HG02610 (cell line): ENCODE results near the gene SENP8.
"Not testable (repeated sequence)": the region's sequence is repeated elsewhere in the genome, so short reads cannot be mapped to it uniquely, and the experiment has no call there.

Source experiments
- ATAC-seq: cut with Tn5 transposase; IDR thresholded peaks from one replicate; pipeline ENCODE4 v1.9.1; 2021; ENCODE audit warnings: mild to moderate bottlenecking, moderate library complexity; ENCODE audit not compliant: unreplicated experiment

SENP8 gene

DNA sequence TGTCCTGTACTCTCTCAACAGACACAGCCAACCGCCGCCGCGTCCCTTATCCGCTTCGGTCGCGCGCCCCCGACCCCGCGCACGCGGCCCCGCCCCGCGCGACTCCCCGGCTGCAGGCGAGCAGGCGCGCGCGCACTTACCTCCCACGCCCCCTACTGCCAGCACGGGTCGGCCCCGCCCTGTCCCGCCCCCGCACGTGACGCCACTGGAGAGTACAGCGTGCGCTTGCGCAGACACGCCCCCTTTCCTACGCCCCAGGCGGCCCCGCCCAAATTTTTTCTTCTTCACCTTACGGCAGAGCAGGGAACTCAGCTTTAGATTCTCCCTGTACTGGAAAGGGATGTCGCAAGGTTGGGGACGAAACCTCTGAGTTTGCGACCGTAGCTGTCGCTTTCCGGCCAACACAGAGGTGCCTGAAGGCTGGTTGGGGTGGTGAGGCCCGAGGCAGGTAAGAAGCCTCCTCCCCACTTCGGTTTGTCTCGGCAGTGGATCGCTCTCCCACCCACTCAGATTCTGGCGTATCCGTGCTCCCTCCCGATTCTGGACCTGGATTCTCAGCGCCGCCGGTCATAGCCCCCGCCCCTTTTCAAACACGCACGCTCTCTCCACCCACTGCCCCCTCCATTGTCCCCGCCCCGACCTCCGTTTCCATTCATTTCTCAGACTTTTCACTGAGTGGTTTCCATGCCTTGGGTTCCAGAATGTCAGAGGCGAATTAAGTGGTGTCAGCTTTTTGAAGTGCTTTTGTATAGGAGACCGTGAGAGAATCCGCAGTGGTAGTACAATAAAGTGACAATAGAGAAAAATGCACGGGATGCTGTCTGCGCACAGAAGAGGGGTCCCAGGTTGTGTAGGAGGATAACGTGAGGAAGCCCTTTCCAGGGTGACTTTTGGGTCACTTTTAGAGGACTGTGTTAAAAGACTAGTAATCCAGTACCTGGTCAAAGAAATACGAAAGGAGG is at the start of gene SENP8, which contains the start of gene MYO9A:
Gene SENP8 (plus strand): TSS at position 387 of the 962 bp plus-strand sequence. CDS start 21,221 bp downstream, outside the sequence.
Gene MYO9A (minus strand): TSS at position 134 of the 962 bp plus-strand sequence. CDS start 71,587 bp downstream, outside the sequence.
- peak; percentile 61 for ATAC-seq

DNA sequence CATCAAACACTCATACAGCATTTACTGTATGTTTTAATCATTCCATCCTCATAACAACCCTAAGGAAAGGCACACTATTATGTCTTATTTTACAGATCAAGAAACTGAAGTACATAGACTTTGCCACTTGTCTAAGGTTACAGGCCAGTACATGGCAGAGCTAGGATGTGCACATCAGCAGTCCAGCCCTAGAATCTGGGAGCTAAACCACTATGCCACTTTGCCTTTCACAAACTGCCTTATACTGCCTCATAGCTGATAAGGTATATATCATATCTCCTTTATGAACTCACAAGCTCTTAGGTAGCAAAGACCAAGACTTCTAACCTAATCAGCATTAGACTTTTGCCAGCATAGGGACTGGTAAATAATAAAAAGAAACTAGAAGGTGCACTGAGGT is 49.3 kb upstream of the SENP8 start:
- no peak for ATAC-seq

DNA sequence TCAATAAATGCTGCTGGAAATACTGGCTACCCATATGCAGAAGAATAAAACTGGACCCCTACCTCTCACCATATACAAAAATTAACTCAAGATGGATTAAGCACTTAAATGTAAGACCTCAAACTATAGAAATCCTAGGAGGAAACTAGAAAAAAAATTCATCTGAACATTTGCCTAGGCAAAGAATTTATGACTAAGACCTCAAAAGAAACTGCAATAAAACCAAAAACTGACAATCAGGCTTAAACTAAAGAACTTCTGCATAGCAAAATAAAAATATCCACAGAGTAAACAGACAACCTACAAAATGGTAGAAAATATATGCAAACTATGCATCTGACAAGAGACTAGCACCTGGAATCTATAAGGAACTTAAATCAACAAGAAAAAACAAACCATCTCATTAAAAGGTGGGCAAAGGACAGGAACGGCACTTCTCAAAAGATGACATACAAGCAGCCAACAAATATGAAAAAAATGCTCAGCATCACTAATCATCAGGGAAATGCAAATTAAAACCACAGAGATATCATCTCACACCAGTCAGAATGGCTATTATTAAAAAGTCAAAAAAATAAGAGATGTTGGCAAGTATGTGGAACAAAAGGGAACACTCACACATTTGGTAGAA is 47.3 kb upstream of the SENP8 start:
- no peak for ATAC-seq

DNA sequence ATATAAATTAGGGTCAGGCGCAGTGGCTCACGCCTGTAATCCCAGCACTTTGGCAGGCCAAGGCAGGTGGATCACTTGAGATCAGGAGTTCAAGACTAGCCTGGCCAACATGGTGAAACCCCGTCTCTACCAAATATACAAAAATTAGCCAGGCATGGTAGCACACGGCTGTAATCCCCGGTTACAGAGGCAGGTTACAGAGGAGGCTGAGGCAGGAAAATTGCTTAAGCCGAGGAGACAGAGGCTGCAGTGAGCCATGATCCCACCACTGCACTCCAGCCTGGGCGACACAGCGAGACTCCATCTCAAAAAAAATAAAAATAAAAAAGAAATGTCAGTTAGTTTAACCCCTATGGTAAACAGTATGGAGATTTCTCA is 46.8 kb upstream of the SENP8 start:
- ATAC-seq: not testable (repeated sequence)

DNA sequence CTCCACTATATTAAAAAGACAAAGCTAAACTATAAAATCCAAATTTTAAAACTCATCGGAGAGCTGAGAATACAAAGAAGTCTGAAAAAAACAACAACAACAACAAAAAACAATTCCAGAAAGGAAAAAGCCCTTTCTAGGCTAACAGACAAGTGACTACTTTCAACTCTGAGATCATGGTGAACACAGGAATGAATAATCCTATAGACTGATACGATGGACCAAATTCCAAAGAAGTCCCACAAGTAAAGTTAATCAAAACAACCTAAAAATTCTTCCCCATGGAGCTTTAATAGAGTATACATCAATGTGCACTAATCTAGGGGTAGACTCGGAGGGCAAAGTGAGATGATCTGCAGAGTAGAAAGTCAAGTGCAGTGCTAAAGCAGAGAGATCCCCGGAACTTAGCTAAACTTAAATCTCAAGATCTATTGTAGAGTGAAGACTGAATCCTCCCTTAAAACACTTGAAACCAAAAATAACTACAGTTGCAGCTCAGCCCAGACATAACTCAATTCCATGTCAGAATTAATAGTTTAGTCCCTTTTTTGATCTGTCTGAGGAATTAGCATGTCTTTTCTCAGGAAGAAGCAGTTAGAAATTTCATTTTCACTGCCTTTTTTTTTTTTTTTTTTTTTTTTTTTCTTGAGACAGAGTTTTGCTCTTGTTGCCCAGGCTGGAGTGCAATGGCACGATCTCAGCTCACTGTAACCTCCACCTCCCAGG is 43.7 kb upstream of the SENP8 start:
- no peak for ATAC-seq

DNA sequence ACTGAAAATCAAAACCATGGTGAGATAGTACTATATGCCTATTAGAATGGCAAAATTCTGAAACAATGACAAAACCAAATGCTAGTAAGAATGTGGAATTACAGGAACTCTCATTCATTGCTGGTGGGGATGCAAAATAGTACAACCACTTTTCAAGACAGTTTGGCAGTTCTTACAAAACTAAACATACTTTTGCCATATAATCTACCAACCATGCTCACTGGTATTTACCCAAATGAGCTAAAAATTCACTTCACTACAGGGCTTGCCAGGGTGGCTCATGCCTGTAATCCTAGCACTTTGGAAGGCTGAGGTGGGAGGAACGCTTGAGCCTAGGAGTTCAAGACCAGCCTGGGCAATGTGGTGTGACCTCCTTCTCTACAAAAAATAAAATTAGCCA is 40.3 kb upstream of the SENP8 start:
- ATAC-seq: no peak

DNA sequence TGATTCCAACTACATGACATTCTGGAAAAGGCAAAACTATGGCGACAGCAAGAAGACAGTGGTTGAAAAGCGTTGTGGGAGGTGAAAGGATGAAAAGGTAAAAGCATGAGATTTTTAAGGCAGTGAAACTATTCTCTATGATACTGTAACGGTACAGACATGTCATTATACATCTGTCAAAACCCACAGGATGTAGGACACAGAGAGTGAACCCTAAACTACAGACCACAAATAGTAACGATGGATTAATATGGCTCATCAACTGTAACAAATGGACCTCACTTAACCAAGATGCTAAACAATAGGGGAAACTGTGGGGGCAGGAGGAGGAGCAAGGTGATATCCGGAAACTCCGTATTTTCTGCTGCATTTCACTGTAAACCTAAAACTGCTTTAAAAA is 39.3 kb upstream of the SENP8 start:
- ATAC-seq: peak; percentile 88

DNA sequence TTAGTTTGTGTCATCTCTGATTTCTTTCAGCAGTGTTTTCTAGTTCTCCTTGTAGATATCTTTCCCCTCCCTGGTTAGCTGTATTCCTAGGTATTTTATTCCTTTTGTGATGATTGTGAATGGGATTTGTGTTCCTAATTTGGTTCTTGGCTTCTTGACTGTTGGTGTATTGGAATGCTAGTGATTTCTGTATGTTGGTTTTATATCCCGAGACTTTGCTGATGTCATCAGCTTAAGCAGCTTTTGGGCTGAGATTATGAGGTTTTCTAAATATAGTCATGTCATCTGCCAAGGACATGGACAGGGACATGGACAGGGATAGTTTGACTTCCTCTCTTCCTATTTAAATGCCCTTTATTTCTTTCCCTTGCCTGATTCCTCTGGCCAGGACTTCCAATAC is 36.0 kb upstream of the SENP8 start:
- ATAC-seq: no peak

DNA sequence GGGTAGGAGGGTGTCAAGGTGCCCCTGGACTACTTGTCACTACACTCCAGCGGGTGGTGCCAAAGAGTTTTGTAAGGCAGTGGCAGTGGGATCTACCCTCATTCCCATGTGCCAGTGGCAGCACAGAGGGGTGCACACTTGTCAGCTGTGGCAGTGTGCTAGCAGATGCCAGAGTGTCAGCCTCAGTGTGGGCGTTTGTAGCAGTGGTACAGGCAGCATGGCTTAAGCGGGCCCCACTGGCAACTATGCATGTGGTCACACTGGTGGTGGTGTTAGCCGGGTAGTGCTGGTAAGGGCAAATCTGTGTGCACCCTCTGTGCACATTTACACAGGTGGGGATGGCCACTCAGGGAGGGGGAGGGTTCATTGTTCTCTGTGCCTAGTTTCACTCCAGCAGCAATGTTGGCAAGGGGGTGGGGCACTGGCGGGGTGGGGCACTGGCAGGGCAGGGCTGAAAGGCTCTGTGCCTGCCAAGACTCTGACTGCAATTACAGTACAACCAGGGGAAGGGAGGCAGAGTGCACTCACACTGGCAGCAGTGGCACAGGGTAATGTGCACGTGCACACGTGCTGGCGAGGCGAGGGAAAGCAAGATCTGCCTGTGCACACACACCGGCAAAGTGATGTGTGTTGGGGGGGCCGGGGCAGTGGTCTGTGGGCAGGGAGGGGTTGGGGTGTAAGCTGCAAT is 32.0 kb upstream of the SENP8 start:
- ATAC-seq: no peak

DNA sequence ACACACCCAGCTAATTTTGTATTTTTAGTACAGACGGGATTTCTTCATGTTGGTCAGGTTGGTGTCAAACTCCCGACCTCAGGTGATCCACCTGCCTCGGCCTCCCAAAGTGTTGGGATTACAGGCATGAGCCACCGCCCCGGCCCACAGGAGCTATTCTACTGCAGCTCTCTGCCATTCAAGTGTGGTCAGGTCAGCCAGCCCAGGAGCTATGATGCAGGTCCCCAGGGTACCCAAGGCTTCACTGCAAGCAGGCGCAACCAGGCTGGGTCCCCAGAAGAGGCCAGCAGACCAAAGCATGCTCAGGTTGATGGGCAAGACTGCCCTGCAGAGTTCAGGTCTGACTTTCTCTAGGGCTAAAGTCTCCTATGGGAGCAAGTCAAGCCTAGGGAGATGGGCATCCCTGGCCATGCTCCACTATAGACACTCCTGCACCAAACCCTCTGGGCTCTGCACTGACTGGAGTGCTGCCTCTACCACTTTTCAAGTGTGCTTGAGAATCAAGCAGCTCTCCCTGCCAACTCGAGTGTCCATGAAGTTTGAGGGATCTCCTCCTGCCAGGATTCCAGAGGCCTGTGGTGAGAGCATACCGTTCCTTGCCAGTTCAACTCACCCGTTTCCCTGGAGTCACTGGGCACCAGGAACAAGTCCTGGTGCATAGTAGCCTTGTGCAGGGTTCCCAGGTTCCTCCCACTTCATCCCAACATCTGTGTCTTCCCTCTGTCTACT is 31.1 kb upstream of the SENP8 start:
- ATAC-seq: no peak

DNA sequence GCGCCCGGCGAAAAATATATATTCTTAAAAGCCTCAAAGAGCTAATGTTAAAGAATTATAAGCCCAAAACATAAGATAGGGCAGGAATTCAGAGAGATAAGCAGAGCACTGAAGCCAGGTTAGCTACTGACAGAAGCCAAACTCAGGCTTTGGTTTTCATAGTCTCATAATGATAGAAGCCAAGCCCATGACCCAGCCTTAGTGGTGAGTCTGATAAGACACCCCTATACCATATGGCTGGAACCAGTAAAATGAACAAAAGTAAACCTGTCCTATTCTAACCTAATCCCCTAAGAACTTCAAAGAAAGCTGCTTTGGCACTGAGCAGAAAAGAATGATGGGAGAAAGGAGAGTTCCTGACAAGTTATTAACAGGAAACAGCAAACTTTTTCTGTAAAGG is 26.2 kb upstream of the SENP8 start:
- ATAC-seq: no peak

DNA sequence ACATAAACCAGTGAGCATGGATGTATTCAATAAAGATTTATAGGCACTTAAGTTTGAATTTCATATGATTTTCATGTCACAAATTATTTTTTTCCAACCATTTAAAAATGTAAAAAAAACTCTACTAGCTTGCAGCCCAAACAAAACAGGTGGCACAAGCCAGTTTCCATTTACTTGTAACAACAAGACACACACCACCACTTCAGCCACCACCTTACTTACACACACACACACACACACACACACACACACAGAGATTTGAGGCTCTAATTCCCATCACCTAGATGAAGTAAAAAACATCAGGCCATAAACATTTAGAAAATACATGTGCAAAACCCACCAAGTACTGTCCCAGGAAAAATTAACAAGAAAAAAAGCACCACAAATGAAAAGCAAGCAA is 25.5 kb upstream of the SENP8 start:
- no peak for ATAC-seq

DNA sequence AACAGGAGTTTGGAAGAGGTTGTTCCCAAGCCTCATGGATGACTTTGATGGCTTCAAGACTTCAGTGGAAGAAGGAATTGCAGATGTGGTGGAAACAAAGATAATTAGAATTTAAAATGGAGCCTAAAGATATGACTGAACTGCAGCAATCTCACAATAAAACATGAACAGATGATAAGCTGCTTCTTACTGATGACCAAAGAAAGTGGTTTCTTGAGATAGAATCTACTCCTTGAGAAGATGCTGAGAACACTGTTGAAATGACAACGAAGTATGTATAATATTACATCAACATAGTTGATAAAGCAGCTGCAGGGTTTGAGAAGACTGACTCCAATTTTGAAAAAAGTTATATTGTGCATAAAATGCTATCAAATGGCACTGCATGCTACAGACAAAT is 21.4 kb upstream of the SENP8 start:
- ATAC-seq: no peak

DNA sequence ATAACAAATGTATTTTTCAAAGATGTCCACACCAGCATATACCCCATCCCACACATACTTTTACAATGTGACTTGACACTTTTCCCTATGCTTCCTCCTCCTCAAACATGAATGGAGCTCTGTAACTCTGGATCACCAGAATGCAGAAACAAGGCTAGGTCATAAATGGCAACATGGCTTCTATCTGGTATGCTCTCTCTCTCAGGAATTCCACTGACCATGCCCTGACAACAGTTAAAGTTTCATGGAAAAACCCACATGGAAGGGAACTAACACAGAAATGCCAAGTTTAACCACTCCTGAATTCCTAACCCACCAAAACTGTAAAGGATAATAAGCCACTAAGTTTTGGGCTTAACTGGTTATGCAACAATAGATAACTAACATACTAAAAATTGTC is 20.2 kb upstream of the SENP8 start:
- no peak for ATAC-seq

DNA sequence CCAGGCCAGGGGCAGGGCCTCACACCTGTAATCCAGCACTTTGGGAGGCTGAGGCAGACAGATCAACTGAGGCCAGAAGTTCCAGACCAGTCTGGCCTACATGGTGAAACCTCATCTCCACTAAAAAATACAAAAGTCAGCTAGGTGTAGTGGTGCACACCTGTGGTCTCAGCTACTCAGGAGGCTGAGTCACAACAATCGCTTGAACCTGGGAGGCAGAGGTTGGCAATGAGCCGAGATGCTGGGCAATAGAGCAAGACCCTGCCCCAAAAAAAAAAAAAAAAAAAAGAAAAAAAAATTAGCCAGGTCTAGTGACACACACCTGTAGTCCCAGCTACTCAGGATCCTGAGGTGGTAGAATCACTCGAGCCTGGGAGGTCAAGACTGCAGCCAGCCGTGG is 19.0 kb upstream of the SENP8 start:
- ATAC-seq: no peak

DNA sequence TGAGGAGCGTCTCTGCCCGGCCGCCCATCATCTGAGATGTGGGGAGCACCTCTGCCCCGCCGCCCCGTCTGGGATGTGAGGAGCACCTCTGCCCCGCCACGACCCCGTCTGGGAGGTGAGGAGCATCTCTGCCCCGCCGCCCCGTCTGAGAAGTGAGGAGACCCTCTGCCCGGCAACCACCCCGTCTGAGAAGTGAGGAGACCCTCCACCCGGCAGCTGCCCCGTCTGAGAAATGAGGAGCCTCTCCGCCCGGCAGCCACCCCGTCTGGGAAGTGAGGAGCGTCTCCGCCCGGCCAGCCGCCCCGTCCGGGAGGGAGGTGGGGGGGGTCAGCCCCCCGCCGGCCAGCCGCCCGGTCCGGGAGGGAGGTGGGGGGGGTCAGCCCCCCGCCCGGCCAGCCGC is 17.7 kb upstream of the SENP8 start:
- ATAC-seq: not testable (repeated sequence)

DNA sequence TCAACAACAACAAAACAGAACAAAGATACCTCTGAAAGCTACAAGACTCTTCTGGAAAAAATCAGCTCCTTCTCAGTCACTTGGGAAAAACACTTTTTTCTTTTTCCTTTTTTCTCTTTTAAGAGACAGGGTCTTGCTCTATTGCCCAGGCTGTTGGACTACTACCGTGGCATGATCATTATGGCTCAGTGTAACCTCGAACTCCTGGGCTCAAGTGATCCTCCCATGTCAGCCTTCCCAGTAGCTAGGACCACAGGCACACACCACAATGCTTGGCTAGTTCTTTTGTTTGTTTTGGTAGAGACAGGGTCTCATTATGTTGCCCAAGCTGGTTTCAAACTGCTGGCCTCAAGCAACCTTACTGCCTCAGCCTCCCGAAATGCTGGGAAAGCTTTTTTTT is 13.1 kb upstream of the SENP8 start:
- no peak for ATAC-seq

DNA sequence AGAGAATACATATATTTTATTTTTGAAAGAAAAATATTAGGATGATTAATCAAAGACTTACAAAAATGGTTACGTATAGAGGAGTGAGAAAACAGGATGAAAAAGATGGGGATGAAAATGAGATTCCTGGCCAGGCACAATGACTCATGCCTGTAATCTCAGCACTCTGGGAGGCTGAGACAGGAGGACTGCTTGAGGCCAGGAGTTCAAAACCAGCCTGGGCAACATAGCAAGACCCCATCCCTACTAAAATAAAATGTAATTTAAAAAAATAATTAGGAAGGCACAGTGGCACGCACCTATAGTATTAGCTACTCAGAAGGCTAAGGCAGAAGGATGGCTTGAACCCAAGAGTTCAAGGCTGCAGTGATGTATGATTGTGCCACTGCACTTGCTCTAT is 12.1 kb upstream of the SENP8 start:
- ATAC-seq: no peak

DNA sequence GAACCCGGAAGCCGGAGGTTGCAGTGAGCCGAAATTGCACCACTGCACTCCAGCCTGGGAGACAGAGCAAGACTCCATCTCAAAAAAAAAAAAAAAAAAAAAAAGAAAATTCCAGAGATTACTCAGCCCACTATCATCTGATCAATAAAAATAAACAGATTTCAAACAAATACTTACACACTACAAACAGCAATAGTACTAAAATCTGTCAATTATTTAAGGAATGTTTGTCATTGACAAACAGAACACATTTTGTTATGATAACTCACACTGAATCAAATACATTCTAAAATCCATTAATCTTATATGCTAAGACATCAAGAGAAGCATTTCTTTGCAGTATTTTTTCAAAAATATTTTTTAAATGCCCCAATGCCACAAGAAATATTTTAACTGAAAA is 7.8 kb upstream of the SENP8 start:
- no peak for ATAC-seq

DNA sequence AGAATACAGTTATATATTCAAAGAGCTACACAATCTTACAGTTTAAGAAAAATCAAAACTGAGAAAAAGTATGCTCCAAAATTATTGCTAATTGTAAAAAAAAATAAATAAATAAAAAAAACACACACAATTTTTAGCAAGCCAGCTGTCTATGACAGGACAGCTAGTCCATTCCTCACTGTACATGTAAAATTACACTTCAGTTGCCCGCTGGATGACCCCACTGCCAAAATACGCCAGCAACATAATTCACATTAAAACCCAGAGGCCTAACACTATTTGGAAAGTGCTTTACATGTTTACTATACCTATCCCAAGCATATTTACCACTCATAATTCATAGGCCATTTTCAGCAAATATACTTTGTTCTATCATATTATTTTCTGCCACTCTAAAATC is 6.1 kb upstream of the SENP8 start:
- ATAC-seq: no peak
